H7 (cell line): ENCODE results near the gene TIMM8B. TPM values are rescaled to one million over a fixed set of nuclear protein-coding genes. Genes with fewer than 3 reads are reported as not detected.
A peak's percentile ranks its signal among the peaks of the same experiment; 100 is the strongest.
"Not testable (repeated sequence)": the region's sequence is repeated elsewhere in the genome, so short reads cannot be mapped to it uniquely, and the experiment has no call there.

Source experiments
- DNase-seq: peaks from one replicate; pipeline ENCODE4 v3.0.0; 2012
- H3K27me3 ChIP-seq: 2 replicates; pipeline ENCODE4 v1.6.0; 2011; ENCODE audit warnings: mild to moderate bottlenecking, low read length; ENCODE audit not compliant: control insufficient read depth, insufficient read depth
- H3K36me3 ChIP-seq: replicated peaks from 2 replicates; pipeline ENCODE4 v1.5.1; 2011; ENCODE audit warnings: low read length; ENCODE audit not compliant: control insufficient read depth, insufficient read depth
- H3K4me3 ChIP-seq: 2 replicates; pipeline ENCODE4 v1.5.1; 2011; ENCODE audit warnings: low read depth, mild to moderate bottlenecking, control low read depth, low read length, moderate library complexity; ENCODE audit not compliant: insufficient read depth
- total RNA-seq: library from RNA; depleted of rRNA; stranded (reverse); fragments of >200 nt; shearing (Covaris generic); gene quantifications from 2 replicates; pipeline ENCODE4 v1.2.3, GENCODE V29; 2014

The TIMM8B gene
- total RNA-seq, 1 experiment from 2014 or later: 125 TPM

DNA sequence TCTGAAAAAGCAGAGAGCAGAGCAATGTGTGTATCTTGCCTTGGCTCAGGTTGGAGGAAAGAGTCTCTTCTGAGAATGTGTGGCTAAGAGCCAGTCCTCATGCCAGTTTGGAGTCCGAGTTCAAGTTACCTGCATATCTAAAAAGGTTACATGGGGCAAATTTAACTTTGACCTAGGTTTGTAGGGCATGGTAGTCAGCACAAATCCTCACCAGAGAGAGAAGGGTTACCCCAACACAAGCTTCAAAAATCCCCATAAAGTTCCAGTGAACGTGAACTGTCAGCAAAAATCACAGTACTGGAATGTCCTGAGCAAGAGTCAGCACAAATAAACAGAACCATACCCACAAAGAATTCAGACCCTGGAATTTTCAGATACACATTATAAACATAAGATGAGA is 13.9 kb upstream of the TIMM8B start:
- Histone ChIP-seq H3K4me3 (no peak overlapping the region), H3K36me3 (no peaks in the 10 kb centered on the region), H3K27me3 (no peaks in the 10 kb centered on the region)
- no peak for DNase-seq

DNA sequence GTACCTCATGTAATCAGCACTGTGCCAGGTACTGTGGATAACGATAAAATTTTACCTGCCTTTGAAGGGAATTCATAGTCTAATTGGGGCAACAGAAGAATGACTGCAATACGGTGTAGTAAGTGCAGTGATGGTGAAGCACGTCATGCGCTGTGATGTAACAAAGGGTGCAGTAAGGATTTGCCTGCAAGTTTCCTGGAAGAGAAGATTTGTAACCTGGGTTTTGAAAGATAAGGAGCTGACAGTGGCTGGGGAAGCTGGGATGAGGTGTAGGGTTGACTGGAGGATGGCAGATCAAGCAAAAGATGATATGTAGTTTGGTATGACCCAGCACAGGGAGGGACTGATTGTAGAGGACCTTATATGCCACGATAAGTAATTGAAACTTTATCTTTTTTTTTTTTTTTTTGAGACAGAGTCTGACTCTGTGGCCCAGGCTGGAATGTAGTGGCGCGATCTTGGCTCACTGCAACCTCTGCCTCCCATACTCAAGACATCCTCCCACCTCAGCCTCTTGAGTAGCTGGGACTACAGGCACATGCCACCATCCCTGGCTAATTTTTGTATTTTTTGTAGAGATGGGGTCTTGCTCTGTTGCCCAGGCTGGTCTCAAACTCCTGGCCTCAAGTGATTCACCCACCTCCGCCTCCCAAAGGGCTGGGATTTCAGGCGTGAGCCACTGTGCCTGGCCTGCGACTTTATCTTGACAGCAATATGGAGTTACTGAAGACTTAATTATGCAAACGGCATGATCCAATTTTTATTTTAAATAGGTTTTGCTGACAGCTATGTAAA is 11.4 kb upstream of the TIMM8B start:
- Histone ChIP-seq H3K27me3 (no peaks in the 10 kb centered on the region), H3K4me3 (no peak overlapping the region), H3K36me3 (peaks cover 3% of the 10 kb centered on the region)
- DNase-seq: no peak

- H3K4me3 ChIP-seq: no peak overlapping the region
- peaks cover 9% of the 10 kb centered on the region for H3K36me3 ChIP-seq
- no peaks in the 10 kb centered on the region for H3K27me3 ChIP-seq
- DNase-seq: no peak
These were observed 9.6 kb upstream of the TIMM8B start for GRCh38 chr11:112096194-112096593.

GRCh38 chr11:112095302-112095701 is 8.7 kb upstream of the TIMM8B start:
- peaks cover 11% of the 10 kb centered on the region for H3K36me3 ChIP-seq
- not testable (repeated sequence) for H3K4me3 ChIP-seq, H3K27me3 ChIP-seq, DNase-seq

GRCh38 chr11:112087212-112087611 is 656 bp upstream of the TIMM8B start:
- H3K36me3 ChIP-seq: peaks cover 31% of the 10 kb centered on the region
- H3K4me3 ChIP-seq: peak overlapping the region; percentile 96
- no peak for DNase-seq
- no peaks in the 10 kb centered on the region for H3K27me3 ChIP-seq

- H3K27me3 ChIP-seq: no peaks in the 10 kb centered on the region
- H3K4me3 ChIP-seq: peak overlapping the region; percentile 96
- no peak for DNase-seq
- H3K36me3 ChIP-seq: peaks cover 25% of the 10 kb centered on the region
These were observed 634 bp downstream of the TIMM8B start for GRCh38 chr11:112085822-112086421.

GRCh38 chr11:112082729-112083128 is 3.8 kb downstream of the TIMM8B start:
- Histone ChIP-seq H3K4me3 (no peak overlapping the region), H3K36me3 (peaks cover 15% of the 10 kb centered on the region), H3K27me3 (no peaks in the 10 kb centered on the region)
- DNase-seq: no peak

- no peaks in the 10 kb centered on the region for H3K27me3 ChIP-seq
- H3K4me3 ChIP-seq: peak within 1 kb of the TSS; percentile 88
- H3K36me3 ChIP-seq: peaks cover 7% of the 10 kb centered on the region
- DNase-seq: peak; percentile 82
These were observed 12.4 kb downstream of the TIMM8B start, which contains the start of the genes NKAPD1 and PIH1D2 for GRCh38 chr11:112073941-112074811. NKAPD1 (plus strand) TSS chr11:112074299; CDS start chr11:112075575, 1,276 bp downstream. PIH1D2 (minus strand) TSS chr11:112074017; CDS start chr11:112073174, 843 bp downstream.

DNA sequence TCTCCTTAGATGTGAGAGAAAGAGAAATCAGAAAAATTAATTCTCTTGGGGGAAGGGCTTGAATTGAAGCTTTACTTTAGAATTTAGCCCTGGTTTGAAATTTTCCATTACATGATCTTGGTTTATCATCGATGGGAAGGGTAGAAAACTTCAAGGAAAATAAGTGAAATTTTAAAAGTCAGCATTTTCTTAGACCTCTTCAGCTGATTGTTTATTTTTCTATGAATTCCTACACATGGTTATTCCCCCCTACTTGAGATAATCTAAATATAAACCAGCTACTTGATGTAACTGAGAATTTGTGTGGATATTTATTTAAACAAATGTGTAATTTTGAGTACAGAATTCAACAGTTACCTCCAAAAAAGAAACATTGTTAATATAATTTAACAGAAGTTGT is 23.6 kb downstream of the TIMM8B start:
- Histone ChIP-seq H3K27me3 (no peaks in the 10 kb centered on the region), H3K4me3 (no peak overlapping the region), H3K36me3 (peaks cover 9% of the 10 kb centered on the region)
- no peak for DNase-seq

DNA sequence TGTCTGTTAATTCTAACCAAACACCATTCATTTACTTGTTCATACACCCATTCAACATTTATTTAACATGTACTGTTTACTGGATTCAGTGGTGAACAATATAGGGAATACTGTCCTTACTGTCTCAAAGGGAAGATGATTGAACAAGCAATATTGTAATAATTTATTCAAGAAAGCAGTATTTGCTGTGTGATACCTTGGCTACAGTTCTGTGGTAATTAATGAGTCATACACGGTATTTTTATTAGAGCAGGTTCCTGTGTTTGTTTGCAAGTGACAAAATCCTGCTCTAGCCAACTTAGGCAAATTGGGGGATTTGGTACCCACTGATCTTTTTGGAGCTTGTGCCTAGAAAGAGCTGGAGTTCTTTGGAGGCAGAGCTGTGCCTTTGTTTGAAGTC is 28.5 kb downstream of the TIMM8B start:
- DNase-seq: no peak
- no peaks in the 10 kb centered on the region for H3K27me3 ChIP-seq
- H3K36me3 ChIP-seq: peaks cover 11% of the 10 kb centered on the region
- no peak overlapping the region for H3K4me3 ChIP-seq

- no peak for DNase-seq
- peaks cover 10% of the 10 kb centered on the region for H3K36me3 ChIP-seq
- H3K4me3 ChIP-seq: no peak overlapping the region
- H3K27me3 ChIP-seq: no peaks in the 10 kb centered on the region
These were observed 29.4 kb downstream of the TIMM8B start for GRCh38 chr11:112057170-112057569.

GRCh38 chr11:112051768-112052167 is 34.8 kb downstream of the TIMM8B start:
- peaks cover 5% of the 10 kb centered on the region for H3K36me3 ChIP-seq
- H3K27me3 ChIP-seq: no peaks in the 10 kb centered on the region
- no peak for DNase-seq
- H3K4me3 ChIP-seq: no peak overlapping the region

GRCh38 chr11:112050721-112051120 is 35.8 kb downstream of the TIMM8B start:
- DNase-seq: no peak
- peaks cover 5% of the 10 kb centered on the region for H3K36me3 ChIP-seq
- H3K27me3 ChIP-seq: no peaks in the 10 kb centered on the region
- H3K4me3 ChIP-seq: no peak overlapping the region

DNA sequence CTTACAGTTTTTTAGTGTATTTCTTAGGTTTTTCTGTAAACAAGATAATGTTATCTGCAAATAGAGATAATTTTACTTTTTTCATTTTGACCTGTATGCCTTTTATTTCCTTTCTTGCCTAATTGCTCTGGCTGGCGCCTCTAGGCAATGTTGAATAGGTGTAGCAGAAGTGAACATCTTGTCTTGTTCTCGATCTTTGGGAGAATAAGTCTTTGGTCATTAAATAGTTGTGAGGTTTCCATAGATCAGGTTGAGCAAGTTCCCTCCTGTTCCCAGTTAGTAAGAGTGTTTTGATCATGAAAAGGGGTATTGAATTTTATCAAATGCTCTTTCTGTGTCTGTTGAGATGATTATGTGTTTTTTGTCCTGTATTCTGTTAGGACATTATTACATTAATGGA is 36.8 kb downstream of the TIMM8B start:
- DNase-seq: no peak
- Histone ChIP-seq H3K4me3 (no peak overlapping the region), H3K27me3 (no peaks in the 10 kb centered on the region), H3K36me3 (peaks cover 6% of the 10 kb centered on the region)
